CD14-positive monocyte (primary cell): ENCODE measurements around the gene POLE. TPM values are rescaled to one million over a fixed set of nuclear protein-coding genes. Genes with fewer than 3 reads are reported as not detected.

ENCODE experiments used
- DNase-seq, 3 donors: peaks; one replicate each; pipeline ENCODE4 v3.0.0-alpha.2; 2011 to 2022
- H2AFZ ChIP-seq: 2 replicates; pipeline ENCODE4 v1.6.0; 2012; ENCODE audit warnings: mild to moderate bottlenecking, low read depth, low read length, inconsistent platforms; ENCODE audit not compliant: insufficient read depth, poor library complexity, severe bottlenecking
- H3K27ac ChIP-seq, 2 donors: 1 replicate in 1 of 2; 2 replicates in 1 of 2; pipeline ENCODE4 v1.5.1; 2012 to 2013; ENCODE audit warnings: low read length in 2 of 2, control low read depth in 1 of 2, inconsistent platforms in 1 of 2, low read depth in 1 of 2, mild to moderate bottlenecking in 1 of 2
- H3K27me3 ChIP-seq, 2 donors: one replicate each; pipeline versions ENCODE4 v1.6.0 to v1.6.1; 2011 to 2013; ENCODE audit warnings: low read length in 2 of 2; ENCODE audit not compliant: control insufficient read depth in 2 of 2, insufficient read depth in 2 of 2
- H3K36me3 ChIP-seq, 2 donors: replicated peaks in 1 of 2; 1 replicate in 1 of 2; 2 replicates in 1 of 2; pipeline versions ENCODE4 v1.5.1 to v1.6.1; 2012 to 2013; ENCODE audit warnings: low read length in 2 of 2, control low read depth in 1 of 2, inconsistent platforms in 1 of 2, mild to moderate bottlenecking in 1 of 2; ENCODE audit not compliant: insufficient read depth in 2 of 2, control insufficient read depth in 1 of 2
- H3K4me1 ChIP-seq, 2 donors: 1 replicate in 1 of 2; 2 replicates in 1 of 2; pipeline versions ENCODE4 v1.5.1 to v1.6.1; 2012 to 2013; ENCODE audit warnings: low read length in 2 of 2, control low read depth in 1 of 2, inconsistent platforms in 1 of 2, mild to moderate bottlenecking in 1 of 2, moderate library complexity in 1 of 2; ENCODE audit not compliant: insufficient read depth in 2 of 2, control insufficient read depth in 1 of 2
- H3K4me2 ChIP-seq: replicated peaks from 2 replicates; pipeline ENCODE3; 2012; ENCODE audit warnings: low read length, moderate library complexity, mild to moderate bottlenecking; ENCODE audit not compliant: poor library complexity, severe bottlenecking; ENCODE audit errors: extremely low read depth
- H3K4me3 ChIP-seq, 3 experiments: fragments of 200-600 bp in 1 of 3; sonication (generic) in 1 of 3; replicated peaks in 1 of 3; 1 replicate in 2 of 3; 2 replicates in 1 of 3; pipeline ENCODE4 v1.5.1; 2011 to 2013; ENCODE audit warnings: low read length in 3 of 3, mild to moderate bottlenecking in 3 of 3, control low read depth in 2 of 3, low read depth in 2 of 3, inconsistent platforms in 1 of 3, moderate library complexity in 1 of 3
- H3K79me2 ChIP-seq: 2 replicates; pipeline ENCODE4 v1.6.0; 2012; ENCODE audit warnings: mild to moderate bottlenecking, control low read depth, inconsistent platforms, low read length, moderate library complexity; ENCODE audit not compliant: insufficient read depth
- H3K9ac ChIP-seq: 2 replicates; pipeline ENCODE4 v1.6.0; 2017; ENCODE audit warnings: low read length, mild to moderate bottlenecking; ENCODE audit not compliant: insufficient read depth, poor library complexity, severe bottlenecking
- H3K9me3 ChIP-seq, 2 donors: replicated peaks in 1 of 2; 1 replicate in 1 of 2; 2 replicates in 1 of 2; pipeline versions ENCODE4 v1.5.1 to v1.6.1; 2012 to 2013; ENCODE audit warnings: low read length in 2 of 2, control low read depth in 1 of 2; ENCODE audit not compliant: control insufficient read depth in 1 of 2, insufficient read depth in 1 of 2
- H4K20me1 ChIP-seq: 2 replicates; pipeline ENCODE4 v1.6.0; 2012; ENCODE audit warnings: mild to moderate bottlenecking, low read length, control low read depth, moderate library complexity; ENCODE audit not compliant: insufficient read depth
- H3K27ac Mint-ChIP-seq, 7 donors: one replicate each; pipeline ENCODE4 v1.8.0; 2020; ENCODE audit warnings: mild to moderate bottlenecking in 7 of 7, mixed read lengths in 7 of 7, moderate library complexity in 6 of 7, inconsistent platforms in 2 of 7
- H3K27me3 Mint-ChIP-seq, 3 donors: one replicate each; pipeline ENCODE4 v1.8.0; 2021 to 2022; ENCODE audit warnings: low read depth in 3 of 3, mild to moderate bottlenecking in 3 of 3, mixed read lengths in 3 of 3, moderate library complexity in 3 of 3, inconsistent platforms in 1 of 3
- H3K36me3 Mint-ChIP-seq, 2 donors: one replicate each; pipeline ENCODE4 v1.8.0; 2020; ENCODE audit warnings: mixed read lengths in 2 of 2, inconsistent platforms in 1 of 2, mild to moderate bottlenecking in 1 of 2
- H3K4me1 Mint-ChIP-seq: one replicate; pipeline ENCODE4 v1.8.0; 2020; ENCODE audit warnings: mild to moderate bottlenecking, mixed read lengths
- H3K4me3 Mint-ChIP-seq, 2 donors: one replicate each; pipeline ENCODE4 v1.8.0; 2020; ENCODE audit warnings: mild to moderate bottlenecking in 2 of 2, mixed read lengths in 2 of 2, moderate library complexity in 1 of 2
- H3K9me3 Mint-ChIP-seq, 7 donors: one replicate each; pipeline ENCODE4 v1.8.0; 2020 to 2022; ENCODE audit warnings: mixed read lengths in 7 of 7, mild to moderate bottlenecking in 6 of 7, moderate library complexity in 6 of 7, inconsistent platforms in 2 of 7
- WGBS: methylation state at CpG from one replicate; pipeline ENCODE4 v1.1.5; 2013; ENCODE audit warnings: missing lambda C conversion rate; ENCODE audit not compliant: insufficient coverage; 5-methylcytosine and 5-hydroxymethylcytosine counted together
- intact Hi-C, 2 donors: fragments of 100-400 bp; cut with micrococcal nuclease; formaldehyde crosslinking; loops; one replicate each; pipeline versions ENCODE4 v1.15.0 to v1.15.1; 2023
- polyA plus RNA-seq, 3 donors: library from polyadenylated mRNA; depleted of rRNA in 1 of 3; unstranded in 2 of 3; stranded (reverse) in 1 of 3; fragments of 300-500 nt in 2 of 3; fragments of >200 nt in 1 of 3; fragmentation: Illumina TruSeq in 2 of 3; gene quantifications; 1 replicate in 2 of 3; 2 replicates in 1 of 3; pipeline ENCODE4 v1.2.3, GENCODE V29; 2012 to 2021
- TF ChIP-seq, protein P1 (sequence below): fragments of 200-600 bp; IDR thresholded peaks from one replicate; pipeline ENCODE4 v1.8.0; 2022; ENCODE audit warnings: antibody characterized with exemption, mild to moderate bottlenecking

The POLE gene
- polyA plus RNA-seq, 3 donors, result 1.00 to 24.2 (median 2.2) TPM

DNA sequence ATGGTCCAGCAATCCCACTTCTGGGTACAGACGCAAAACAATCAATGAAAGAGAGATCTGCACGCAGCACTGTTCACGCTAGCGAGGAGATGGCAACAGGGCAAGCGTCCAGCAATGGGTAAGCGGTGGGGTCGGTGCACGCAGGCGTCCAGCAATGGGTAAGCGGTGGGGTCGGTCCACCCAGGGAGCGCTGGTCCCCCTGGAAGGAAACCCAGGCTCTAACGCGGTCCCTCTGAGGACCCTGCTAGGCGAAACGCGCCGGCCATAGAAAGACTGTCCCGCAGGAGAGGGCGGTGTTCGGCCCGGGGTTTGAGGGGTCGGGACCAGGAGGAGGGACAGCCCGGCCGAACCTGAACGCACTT is 22.9 kb upstream of the POLE start:
- 2% methylated on average over 26 of the region's 26 CpGs for WGBS
- DNase-seq, result peak in 1 of 3 donors; percentile 9
- intact Hi-C loops, result loop anchor here in 1 of 2 donors (5.0 to 10.0 kb wide), 2 partner anchors 52 to 115 kb away; partner anchors contain the start of genes ANKLE2 and GOLGA3

DNA sequence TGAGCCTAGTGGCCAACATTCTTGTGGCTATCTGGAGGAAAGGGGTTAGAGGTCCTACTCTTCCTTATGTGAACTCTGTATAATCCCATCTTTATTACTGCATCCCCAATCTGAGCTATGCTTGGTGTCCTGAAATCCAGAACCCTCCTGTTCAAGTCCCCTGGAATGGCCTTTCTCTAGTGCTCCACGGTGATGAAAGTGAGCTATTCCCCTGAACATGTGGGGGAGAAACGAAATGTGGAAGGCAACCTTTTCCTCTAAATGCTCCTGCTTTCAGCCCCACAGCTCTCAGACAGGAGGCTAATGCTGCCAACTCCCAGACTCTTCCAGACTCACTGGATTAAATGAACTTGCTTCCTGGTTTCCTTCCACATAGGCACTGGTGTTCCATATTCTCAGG is 21.0 kb upstream of the POLE start:
- H2AFZ ChIP-seq, result no peak overlapping the region
- peaks cover 28% of the 10 kb centered on the region for H3K79me2 ChIP-seq
- TF ChIP-seq, protein P1, sequence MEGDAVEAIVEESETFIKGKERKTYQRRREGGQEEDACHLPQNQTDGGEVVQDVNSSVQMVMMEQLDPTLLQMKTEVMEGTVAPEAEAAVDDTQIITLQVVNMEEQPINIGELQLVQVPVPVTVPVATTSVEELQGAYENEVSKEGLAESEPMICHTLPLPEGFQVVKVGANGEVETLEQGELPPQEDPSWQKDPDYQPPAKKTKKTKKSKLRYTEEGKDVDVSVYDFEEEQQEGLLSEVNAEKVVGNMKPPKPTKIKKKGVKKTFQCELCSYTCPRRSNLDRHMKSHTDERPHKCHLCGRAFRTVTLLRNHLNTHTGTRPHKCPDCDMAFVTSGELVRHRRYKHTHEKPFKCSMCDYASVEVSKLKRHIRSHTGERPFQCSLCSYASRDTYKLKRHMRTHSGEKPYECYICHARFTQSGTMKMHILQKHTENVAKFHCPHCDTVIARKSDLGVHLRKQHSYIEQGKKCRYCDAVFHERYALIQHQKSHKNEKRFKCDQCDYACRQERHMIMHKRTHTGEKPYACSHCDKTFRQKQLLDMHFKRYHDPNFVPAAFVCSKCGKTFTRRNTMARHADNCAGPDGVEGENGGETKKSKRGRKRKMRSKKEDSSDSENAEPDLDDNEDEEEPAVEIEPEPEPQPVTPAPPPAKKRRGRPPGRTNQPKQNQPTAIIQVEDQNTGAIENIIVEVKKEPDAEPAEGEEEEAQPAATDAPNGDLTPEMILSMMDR, result no peak
- H3K4me1 ChIP-seq, result peaks cover 16 to 20% of the 10 kb centered on the region in 2 donors
- H3K27me3 ChIP-seq, result no peaks in the 10 kb centered on the region
- peaks cover 3% of the 10 kb centered on the region for H4K20me1 ChIP-seq
- no peak overlapping the region for H3K4me3 Mint-ChIP-seq
- H3K9me3 Mint-ChIP-seq, result peaks cover 0 to 2% (median 0%) of the 10 kb centered on the region in 7 donors
- H3K27ac ChIP-seq, result no peak overlapping the region
- H3K4me1 Mint-ChIP-seq, result peaks cover 15% of the 10 kb centered on the region
- no peak overlapping the region for H3K9ac ChIP-seq
- peaks cover 0 to 2% (median 2%) of the 10 kb centered on the region in 3 donors for H3K27me3 Mint-ChIP-seq
- no peak overlapping the region for H3K4me3 ChIP-seq
- intact Hi-C loops, result no loop called here
- peaks cover 12 to 13% of the 10 kb centered on the region in 2 donors for H3K36me3 Mint-ChIP-seq
- WGBS, result 80% methylated on average over 1 of the region's 2 CpGs
- no peaks in the 10 kb centered on the region for H3K36me3 ChIP-seq
- H3K9me3 ChIP-seq, result no peaks in the 10 kb centered on the region
- peak overlapping the region in 1 of 7 donors; percentile 3 for H3K27ac Mint-ChIP-seq
- H3K4me2 ChIP-seq, result no peak overlapping the region
- no peak for DNase-seq

More for the DNA sequence above, 22.9 kb upstream of the POLE start:
- peak overlapping the region; percentile 99 for H2AFZ ChIP-seq
- no peaks in the 10 kb centered on the region for H3K9me3 ChIP-seq
- H3K79me2 ChIP-seq, result peaks cover 43% of the 10 kb centered on the region
- peak overlapping the region; percentile 78 for H3K9ac ChIP-seq
- Mint-ChIP-seq H3K4me1 (peaks cover 15% of the 10 kb centered on the region), H3K36me3 (peaks cover 6 to 17% of the 10 kb centered on the region in 2 donors), H3K27me3 (peaks cover 0 to 2% (median 2%) of the 10 kb centered on the region in 3 donors), H3K4me3 (peak overlapping the region; percentile 89 to 97), H3K27ac (peak overlapping the region; percentile 57 to 87 (median 83)), H3K9me3 (peaks cover 0 to 2% (median 0%) of the 10 kb centered on the region in 7 donors)
- peaks cover 16 to 20% of the 10 kb centered on the region in 2 donors for H3K4me1 ChIP-seq
- peak overlapping the region; percentile 94 for H3K4me2 ChIP-seq
- peaks cover 8% of the 10 kb centered on the region for H4K20me1 ChIP-seq
- peak overlapping the region; percentile 56 to 97 (median 92) for H3K4me3 ChIP-seq
- peak overlapping the region; percentile 42 to 74 for H3K27ac ChIP-seq
- H3K27me3 ChIP-seq, result no peaks in the 10 kb centered on the region
- H3K36me3 ChIP-seq, result peaks cover 3 to 9% of the 10 kb centered on the region in 2 donors
- TF ChIP-seq, protein P1, result no peak
